DND-41 (cell line): ENCODE measurements around the gene CD81.
A peak's percentile ranks its signal among the peaks of the same experiment; 100 is the strongest.

ENCODE experiments used
- ATAC-seq: fragments of 200-7000 bp; cut with Tn5 transposase; 3 replicates; pipeline ENCODE4 v1.9.1; 2021; ENCODE audit warnings: low read depth; ENCODE audit not compliant: insufficient read depth
- DNase-seq: peaks from one replicate; pipeline ENCODE4 v3.0.0-alpha.2; 2020
- H2AFZ ChIP-seq: 2 replicates; pipeline ENCODE4 v1.6.0; 2012; ENCODE audit warnings: low read depth, low read length
- H3K27ac ChIP-seq: 2 replicates; pipeline ENCODE4 v1.5.1; 2012; ENCODE audit warnings: low read length, inconsistent platforms
- H3K27me3 ChIP-seq: fragments of 200-600 bp; sonication (generic); 2 replicates; pipeline ENCODE4 v1.6.0; 2012; ENCODE audit warnings: low read length, mild to moderate bottlenecking, inconsistent platforms; ENCODE audit not compliant: insufficient read depth, poor library complexity
- H3K36me3 ChIP-seq: 2 replicates; pipeline ENCODE4 v1.5.1; 2012; ENCODE audit warnings: low read length, inconsistent platforms; ENCODE audit not compliant: insufficient read depth
- H3K4me1 ChIP-seq: 2 replicates; pipeline ENCODE4 v1.5.1; 2012; ENCODE audit warnings: mild to moderate bottlenecking, low read length; ENCODE audit not compliant: insufficient read depth
- H3K4me2 ChIP-seq: 2 replicates; pipeline ENCODE4 v1.6.0; 2012; ENCODE audit warnings: mild to moderate bottlenecking, moderate library complexity, low read length, inconsistent platforms; ENCODE audit not compliant: insufficient read depth
- H3K4me3 ChIP-seq, 2 experiments: fragments of 200-600 bp in 1 of 2; shearing (Covaris generic) in 1 of 2; 2 replicates each; pipeline ENCODE4 v1.5.1; 2012 to 2016; ENCODE audit warnings: inconsistent platforms in 2 of 2, low read length in 2 of 2, mild to moderate bottlenecking in 2 of 2, low read depth in 1 of 2, moderate library complexity in 1 of 2
- H3K79me2 ChIP-seq: 2 replicates; pipeline ENCODE4 v1.6.0; 2012; ENCODE audit warnings: low read length, inconsistent platforms; ENCODE audit not compliant: insufficient read depth
- H3K9ac ChIP-seq: 2 replicates; pipeline ENCODE4 v1.6.0; 2012; ENCODE audit warnings: low read depth, mild to moderate bottlenecking, inconsistent platforms, low read length, moderate library complexity
- H3K9me3 ChIP-seq: 2 replicates; pipeline ENCODE4 v1.5.1; 2012; ENCODE audit warnings: low read length, moderate library complexity, mild to moderate bottlenecking, inconsistent platforms; ENCODE audit not compliant: insufficient read depth, severe bottlenecking
- H4K20me1 ChIP-seq: 2 replicates; pipeline ENCODE4 v1.6.0; 2012; ENCODE audit warnings: low read length; ENCODE audit not compliant: insufficient read depth
- CTCF ChIP-seq: IDR thresholded peaks from 2 replicates; pipeline ENCODE4 v1.5.1; 2012; ENCODE audit warnings: borderline replicate concordance, low read length, moderate library complexity, mild to moderate bottlenecking; ENCODE audit not compliant: poor library complexity, severe bottlenecking; ENCODE audit errors: extremely low read depth
- EZH2 ChIP-seq: IDR thresholded peaks from 3 replicates; pipeline ENCODE4 v1.6.1; 2012; ENCODE audit warnings: borderline replicate concordance, low read depth, mild to moderate bottlenecking, moderate library complexity, low read length, inconsistent platforms; ENCODE audit not compliant: severe bottlenecking

The CD81 gene

DNA sequence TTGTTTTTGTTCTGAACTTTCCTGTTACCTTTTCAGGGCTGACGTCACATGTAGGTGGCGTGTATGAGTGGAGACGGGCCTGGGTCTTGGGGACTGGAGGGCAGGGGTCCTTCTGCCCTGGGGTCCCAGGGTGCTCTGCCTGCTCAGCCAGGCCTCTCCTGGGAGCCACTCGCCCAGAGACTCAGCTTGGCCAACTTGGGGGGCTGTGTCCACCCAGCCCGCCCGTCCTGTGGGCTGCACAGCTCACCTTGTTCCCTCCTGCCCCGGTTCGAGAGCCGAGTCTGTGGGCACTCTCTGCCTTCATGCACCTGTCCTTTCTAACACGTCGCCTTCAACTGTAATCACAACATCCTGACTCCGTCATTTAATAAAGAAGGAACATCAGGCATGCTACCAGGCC lies 19.9 kb downstream of the CD81 start:
- Histone ChIP-seq H3K36me3 (peaks cover 73% of the 10 kb centered on the region), H3K27ac (no peak overlapping the region), H3K27me3 (no peaks in the 10 kb centered on the region), H4K20me1 (peaks cover 48% of the 10 kb centered on the region), H3K4me3 (no peak overlapping the region), H3K9ac (no peak overlapping the region), H3K9me3 (no peaks in the 10 kb centered on the region), H3K4me2 (no peak overlapping the region), H3K4me1 (peaks cover 27% of the 10 kb centered on the region), H3K79me2 (peaks cover 38% of the 10 kb centered on the region), H2AFZ (no peak overlapping the region)
- ATAC-seq (no peak), DNase-seq (no peak)
- TF ChIP-seq CTCF: no peak

GRCh38 chr11:2398664-2399355 lies 21.7 kb downstream of the CD81 start:
- Histone ChIP-seq H4K20me1 (peaks cover 48% of the 10 kb centered on the region), H3K4me3 (peak overlapping the region; percentile 56 to 79; a peak in 3 of 4 replicates), H3K79me2 (peaks cover 40% of the 10 kb centered on the region), H3K27ac (peak overlapping the region; percentile 96), H3K36me3 (peaks cover 74% of the 10 kb centered on the region), H3K9me3 (no peaks in the 10 kb centered on the region), H2AFZ (no peak overlapping the region), H3K4me2 (peak overlapping the region; percentile 93), H3K9ac (peak overlapping the region; percentile 94), H3K27me3 (no peaks in the 10 kb centered on the region), H3K4me1 (peaks cover 34% of the 10 kb centered on the region)
- no peak for DNase-seq
- ATAC-seq: no peak
- TF ChIP-seq CTCF (no peak), EZH2 (no peak)

DNA sequence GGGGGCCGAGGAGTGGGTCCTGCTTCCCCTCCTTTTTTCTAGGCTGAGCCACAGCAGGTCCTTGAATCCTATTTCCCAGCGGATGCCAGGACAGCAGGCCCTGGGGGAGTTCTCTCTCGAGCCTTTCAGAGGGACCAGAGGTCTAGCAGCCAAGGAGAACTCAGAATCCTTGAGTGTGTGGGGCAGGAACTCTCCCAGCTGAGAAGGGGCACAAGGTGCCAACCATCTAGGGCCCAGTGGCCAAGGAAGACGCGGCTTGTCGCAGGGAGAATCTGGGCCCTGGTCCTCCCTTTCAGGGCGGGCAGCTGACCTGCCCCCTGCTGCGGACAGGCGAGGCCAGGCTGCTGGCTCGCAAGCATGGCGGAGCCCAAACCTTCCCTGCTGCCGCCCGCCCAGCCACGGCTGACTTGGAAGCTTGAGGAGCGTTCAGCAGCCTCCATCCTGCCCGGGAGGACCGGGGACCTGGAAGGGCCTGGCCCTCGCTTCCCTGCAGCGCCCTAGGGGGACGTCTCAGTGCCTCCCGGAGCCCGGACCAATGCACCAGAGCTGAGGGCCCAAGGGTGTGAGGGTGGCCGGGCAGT lies 22.5 kb downstream of the CD81 start:
- H4K20me1 ChIP-seq: peaks cover 48% of the 10 kb centered on the region
- no peaks in the 10 kb centered on the region for H3K27me3 ChIP-seq
- H3K79me2 ChIP-seq: peaks cover 35% of the 10 kb centered on the region
- H3K9me3 ChIP-seq: no peaks in the 10 kb centered on the region
- H3K4me2 ChIP-seq: peak overlapping the region; percentile 93
- TF ChIP-seq CTCF (no peak), EZH2 (no peak)
- peak overlapping the region; percentile 94 for H3K9ac ChIP-seq
- ATAC-seq (peak; percentile 8), DNase-seq (peak; percentile 38)
- peaks cover 74% of the 10 kb centered on the region for H3K36me3 ChIP-seq
- peak overlapping the region; percentile 56 to 79 for H3K4me3 ChIP-seq
- peaks cover 34% of the 10 kb centered on the region for H3K4me1 ChIP-seq
- peak overlapping the region; percentile 96 for H3K27ac ChIP-seq
- H2AFZ ChIP-seq: peak overlapping the region; percentile 74
